RWPE1 (cell line): ENCODE measurements around the gene AADACL3.

Experiments used
- CTCF ChIA-PET: fragments of 350-600 bp; sonication (Branson Sonifier 250); formaldehyde crosslinking; extraction: SDS; loops from one replicate; lab custom pipeline; 2021; lab: Yijun Ruan, JAX
- POLR2A ChIA-PET: fragments of 400-600 bp; formaldehyde crosslinking; extraction: SDS; loops from one replicate; lab custom pipeline; 2020; ENCODE audit warnings: antibody characterized with exemption; ENCODE audit not compliant: low non-redundant PET; lab: Yijun Ruan, JAX
- DNase-seq: peaks from one replicate; pipeline ENCODE4 v3.0.0; 2012; ENCODE audit warnings: low spot score
- H3K27ac ChIP-seq: fragments of 450-650 bp; 2 replicates; pipeline ENCODE4 v1.5.1; 2017
- TF ChIP-seq, protein P1 (sequence below): fragments of 450-650 bp; conservative IDR thresholded peaks from 2 replicates; pipeline ENCODE4 v1.5.1; 2017; ENCODE audit warnings: low read depth, mild to moderate bottlenecking

AADACL3 gene

DNA sequence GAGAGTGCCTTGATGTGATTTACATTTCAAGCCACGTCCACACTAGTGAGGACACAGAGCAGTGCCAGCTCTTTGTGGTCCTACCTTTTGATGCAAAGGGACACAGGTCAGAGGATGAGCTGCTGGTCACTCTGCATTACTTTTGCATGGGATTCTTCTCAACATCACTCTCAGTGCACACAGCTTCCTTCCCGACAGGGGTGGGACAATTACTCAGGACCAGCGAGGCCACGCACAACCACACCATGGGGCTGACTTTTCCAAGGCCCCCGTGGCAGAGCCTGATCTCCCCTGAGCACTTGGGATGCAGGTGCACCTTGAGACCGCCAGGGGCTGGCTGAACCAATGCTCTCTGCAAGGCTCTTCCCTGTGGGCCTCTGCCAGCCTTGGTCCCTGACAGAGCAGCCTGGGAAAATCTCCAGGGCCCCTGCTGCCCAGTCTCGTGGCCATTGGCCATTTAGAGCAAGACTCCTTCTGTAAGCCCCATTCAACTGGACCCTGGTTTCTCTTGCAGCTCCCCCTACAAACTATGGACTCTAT, 44.4 kb downstream of the AADACL3 start:
- no peak for DNase-seq
- no peak overlapping the region for H3K27ac ChIP-seq
- POLR2A ChIA-PET, result no interaction called here
- CTCF ChIA-PET, result interaction anchor here (0.6 kb wide), 1 partner anchor 1470 kb away, joined by 4 read pairs; no protein-coding TSS in a partner anchor
- TF ChIP-seq, protein P1, sequence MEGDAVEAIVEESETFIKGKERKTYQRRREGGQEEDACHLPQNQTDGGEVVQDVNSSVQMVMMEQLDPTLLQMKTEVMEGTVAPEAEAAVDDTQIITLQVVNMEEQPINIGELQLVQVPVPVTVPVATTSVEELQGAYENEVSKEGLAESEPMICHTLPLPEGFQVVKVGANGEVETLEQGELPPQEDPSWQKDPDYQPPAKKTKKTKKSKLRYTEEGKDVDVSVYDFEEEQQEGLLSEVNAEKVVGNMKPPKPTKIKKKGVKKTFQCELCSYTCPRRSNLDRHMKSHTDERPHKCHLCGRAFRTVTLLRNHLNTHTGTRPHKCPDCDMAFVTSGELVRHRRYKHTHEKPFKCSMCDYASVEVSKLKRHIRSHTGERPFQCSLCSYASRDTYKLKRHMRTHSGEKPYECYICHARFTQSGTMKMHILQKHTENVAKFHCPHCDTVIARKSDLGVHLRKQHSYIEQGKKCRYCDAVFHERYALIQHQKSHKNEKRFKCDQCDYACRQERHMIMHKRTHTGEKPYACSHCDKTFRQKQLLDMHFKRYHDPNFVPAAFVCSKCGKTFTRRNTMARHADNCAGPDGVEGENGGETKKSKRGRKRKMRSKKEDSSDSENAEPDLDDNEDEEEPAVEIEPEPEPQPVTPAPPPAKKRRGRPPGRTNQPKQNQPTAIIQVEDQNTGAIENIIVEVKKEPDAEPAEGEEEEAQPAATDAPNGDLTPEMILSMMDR, result no peak

DNA sequence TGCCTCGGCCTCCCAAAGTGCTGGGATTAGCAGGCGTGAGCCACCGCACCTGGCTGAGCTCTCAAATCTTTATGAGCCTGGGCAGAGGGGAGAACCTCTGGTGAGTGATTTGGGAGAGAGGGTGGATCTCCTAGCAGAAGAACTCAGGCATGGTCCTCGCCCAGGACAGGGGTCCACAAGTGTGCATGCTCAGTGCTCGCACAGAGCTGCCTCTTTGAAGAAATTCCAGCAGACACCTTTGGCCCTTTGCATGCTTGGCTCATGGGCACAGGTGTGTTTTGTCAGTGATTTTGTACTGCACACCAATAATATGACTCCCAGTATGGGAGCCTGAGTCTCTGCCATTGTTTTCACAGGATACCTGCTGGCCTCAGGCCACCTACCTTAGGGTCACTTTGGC, 45.9 kb downstream of the AADACL3 start:
- ChIA-PET POLR2A (interaction anchor here (0.8 kb wide), 1 partner anchor 469 kb away, joined by 3 read pairs; no protein-coding TSS in a partner anchor), CTCF (no interaction called here)
- TF ChIP-seq, protein P1, result no peak

DNA sequence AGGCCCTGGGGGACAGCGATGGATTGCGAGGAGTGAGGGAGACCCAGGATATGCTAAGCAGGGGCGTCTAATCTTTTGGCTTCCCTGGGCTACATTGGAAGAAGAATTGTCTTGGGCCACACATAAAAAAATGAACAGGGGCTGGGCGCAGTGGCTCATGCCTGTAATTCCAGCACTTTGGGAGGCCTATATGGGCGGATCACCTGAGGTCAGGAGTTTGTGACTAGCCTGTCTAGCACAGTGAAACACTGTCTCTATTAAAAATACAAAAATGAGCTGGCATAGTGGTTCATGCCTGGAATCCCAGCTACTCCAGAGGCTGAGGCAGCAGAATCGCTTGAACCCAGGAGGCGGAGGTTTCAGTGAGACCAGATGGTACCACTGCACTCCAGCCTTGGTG, 46.9 kb downstream of the AADACL3 start:
- DNase-seq, result no peak
- TF ChIP-seq, protein P1, result no peak
- H3K27ac ChIP-seq, result no peak overlapping the region
- ChIA-PET CTCF (no interaction called here), POLR2A (no interaction called here)

More for the DNA sequence above, 45.9 kb downstream of the AADACL3 start:
- no peak overlapping the region for H3K27ac ChIP-seq
- no peak for DNase-seq

DNA sequence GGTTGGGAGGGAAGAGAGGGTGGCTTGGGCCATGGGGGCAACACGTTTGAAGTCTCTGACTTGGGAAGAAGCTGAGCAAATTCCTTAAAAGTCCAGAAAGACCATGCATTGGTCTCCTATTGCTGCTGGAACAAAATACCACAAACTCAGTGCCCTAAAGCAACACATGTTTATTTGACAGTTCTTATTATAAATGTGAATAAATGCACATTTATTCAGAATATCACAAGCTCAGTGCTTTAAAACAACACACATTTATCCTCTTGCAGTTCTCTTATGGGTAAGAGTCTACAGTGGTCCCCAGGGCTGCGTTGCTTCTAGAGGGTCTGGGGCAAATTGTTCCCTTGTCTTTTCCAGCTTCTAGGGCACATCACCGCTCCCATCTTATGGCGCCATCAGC, 47.6 kb downstream of the AADACL3 start:
- ChIA-PET POLR2A (no interaction called here), CTCF (no interaction called here)
- DNase-seq, result no peak
- H3K27ac ChIP-seq, result no peak overlapping the region
- TF ChIP-seq, protein P1, result no peak

DNA sequence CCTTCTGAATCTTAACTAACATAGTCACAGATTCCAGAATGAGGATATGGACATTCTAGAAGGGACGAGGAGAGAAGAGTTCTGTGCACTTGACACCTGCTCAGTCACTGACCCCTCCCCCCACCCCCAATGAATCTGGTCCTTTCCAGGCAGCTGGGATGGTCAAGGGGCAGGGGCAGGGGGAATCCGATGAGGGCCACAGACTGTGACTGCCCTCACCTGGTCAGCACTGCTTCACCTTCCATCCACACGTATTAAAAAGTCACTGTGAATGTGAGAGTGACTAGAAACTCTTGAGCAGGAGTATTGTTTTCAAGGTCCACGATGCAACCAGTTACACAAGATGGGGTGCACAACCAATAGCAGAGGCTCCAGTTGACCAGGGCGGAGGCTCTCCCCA, 48.1 kb downstream of the AADACL3 start:
- TF ChIP-seq, protein P1, result no peak
- CTCF ChIA-PET, result interaction anchor here (0.6 kb wide), 1 partner anchor 105 kb away, joined by 3 read pairs; no protein-coding TSS in a partner anchor
- DNase-seq, result no peak
- H3K27ac ChIP-seq, result no peak overlapping the region
- POLR2A ChIA-PET, result no interaction called here

DNA sequence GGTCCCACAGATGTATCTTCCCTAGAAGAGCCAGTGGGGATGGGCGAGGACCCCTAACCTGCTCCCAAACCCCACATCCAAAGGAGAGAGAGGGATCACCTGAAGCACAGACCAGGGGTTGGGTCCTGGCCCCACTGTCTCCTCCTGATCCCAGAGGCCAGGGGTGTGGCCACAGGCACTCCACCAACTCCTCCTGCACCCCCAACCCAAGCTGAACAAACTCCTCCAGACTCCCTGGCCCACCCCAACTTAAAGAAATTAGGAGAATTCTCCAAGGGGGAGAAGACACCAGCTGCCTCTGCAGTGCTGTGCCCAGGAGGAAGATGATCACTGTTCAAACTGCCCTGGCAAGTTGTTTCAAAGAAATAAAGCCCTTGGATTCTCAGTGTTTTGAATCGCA, 53.1 kb downstream of the AADACL3 start:
- CTCF ChIA-PET, result no interaction called here
- no peak for DNase-seq
- no peak overlapping the region for H3K27ac ChIP-seq
- POLR2A ChIA-PET, result no interaction called here
- TF ChIP-seq, protein P1, result no peak
